GM18526 (cell line): Measurements from ENCODE around the gene SYNGR3.

Experiments
- POLR2A ChIP-seq: IDR thresholded peaks from 3 replicates; pipeline ENCODE4 v1.6.1; 2011; ENCODE audit not compliant: insufficient read length; ENCODE audit errors: extremely low read depth

The SYNGR3 gene

GRCh38 chr16:2025878-2026460 lies 36.2 kb downstream of the SYNGR3 start:
- TF ChIP-seq POLR2A, result no peak

GRCh38 chr16:2026461-2027023 lies 36.8 kb downstream of the SYNGR3 start, which contains the start of gene NHERF2:
Gene NHERF2, plus strand, starts transcription at chr16:2026902. Its CDS starts 104 bp downstream, at chr16:2027006.
- TF ChIP-seq POLR2A, result no peak

DNA sequence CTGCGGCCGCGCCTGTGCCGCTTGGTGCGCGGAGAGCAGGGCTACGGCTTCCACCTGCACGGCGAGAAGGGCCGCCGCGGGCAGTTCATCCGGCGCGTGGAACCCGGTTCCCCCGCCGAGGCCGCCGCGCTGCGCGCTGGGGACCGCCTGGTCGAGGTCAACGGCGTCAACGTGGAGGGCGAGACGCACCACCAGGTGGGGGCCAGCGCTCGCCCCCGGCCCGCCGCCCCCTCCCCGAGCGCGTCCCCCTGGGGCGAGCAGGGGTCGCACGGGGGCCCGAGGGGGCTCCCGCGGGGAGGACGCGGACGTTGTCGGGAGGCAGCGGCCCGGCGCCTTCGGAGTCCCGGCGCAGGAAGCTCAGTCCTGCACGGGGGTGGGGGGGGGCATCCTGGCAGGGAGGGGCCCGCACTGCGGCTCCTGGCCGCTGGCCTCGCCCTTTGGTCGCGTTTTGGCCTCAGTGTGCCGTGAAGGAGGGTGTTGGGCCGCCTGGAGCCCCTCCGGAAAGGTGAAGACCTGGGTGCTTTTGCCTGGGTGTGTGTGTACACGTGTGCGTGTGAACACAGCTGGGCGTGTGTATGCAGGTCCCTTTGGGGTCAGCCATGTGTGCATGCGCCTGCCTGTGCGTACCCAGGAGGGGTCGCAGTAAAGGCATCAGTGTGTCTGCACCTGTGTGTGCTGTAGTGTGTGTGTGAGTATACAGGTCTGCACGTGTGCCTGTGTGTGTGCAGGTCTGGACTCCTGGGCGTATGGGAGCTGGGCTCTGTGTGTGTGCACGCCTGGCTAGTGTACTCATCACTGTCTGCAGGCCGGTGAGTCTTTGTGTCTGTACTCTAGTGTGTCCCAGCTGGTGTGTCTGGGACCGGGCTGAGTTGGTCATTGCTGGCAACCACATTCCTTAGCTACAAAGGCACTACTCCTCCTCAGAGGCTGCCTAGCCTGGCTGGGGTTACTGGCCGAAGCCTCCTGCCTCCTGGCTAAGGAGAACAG lies 37.5 kb downstream of the SYNGR3 start:
- TF ChIP-seq POLR2A, result no peak

DNA sequence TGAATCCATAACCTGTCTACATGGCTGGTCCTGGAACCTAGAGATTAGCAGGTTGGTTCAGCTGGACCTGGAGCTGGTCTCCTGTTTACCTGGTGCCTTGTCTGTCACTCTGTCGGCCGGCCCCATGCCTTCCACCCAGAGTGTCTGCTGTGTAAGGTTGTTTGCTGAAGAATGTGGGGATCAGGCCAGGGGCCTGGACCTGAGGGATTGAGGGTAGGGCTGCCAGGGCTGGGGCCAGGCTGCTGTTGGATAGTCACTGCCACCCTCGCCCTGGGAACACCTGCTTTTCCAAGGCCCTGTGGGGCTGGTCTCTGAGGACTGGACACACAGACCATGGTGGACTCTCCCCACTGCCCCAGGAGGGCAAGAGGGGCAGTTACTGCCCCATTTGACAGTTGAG lies 38.4 kb downstream of the SYNGR3 start:
- TF ChIP-seq POLR2A, result no peak

DNA sequence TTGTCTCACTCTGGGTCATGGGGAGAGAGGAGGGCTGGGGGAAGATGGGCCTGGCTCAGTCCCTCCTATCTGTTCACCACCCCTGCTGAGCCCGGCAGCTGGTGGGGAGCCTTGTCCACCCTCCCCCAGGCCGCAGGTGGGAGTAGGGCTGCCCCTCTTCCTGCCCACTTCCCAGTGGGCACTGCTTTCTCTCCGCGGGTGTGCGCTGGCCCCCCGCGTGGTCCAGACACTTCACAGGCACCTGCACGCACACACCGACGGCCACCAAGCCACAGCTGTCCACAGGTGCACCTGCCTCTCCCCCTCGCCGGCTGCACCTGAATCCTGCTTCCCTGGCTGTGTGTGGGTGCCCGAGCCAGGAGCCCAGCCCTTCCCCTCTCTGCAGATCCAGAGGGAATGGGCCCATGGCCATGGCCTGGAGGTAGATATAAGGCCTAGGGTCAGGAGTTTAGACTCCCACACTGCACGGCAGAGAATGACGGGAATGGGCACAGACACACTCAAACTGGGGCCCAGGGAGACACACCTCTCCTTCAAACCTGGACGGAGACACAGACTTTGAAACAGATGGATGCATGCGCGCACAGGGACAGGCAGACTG lies 39.0 kb downstream of the SYNGR3 start:
- no peak for TF ChIP-seq POLR2A

DNA sequence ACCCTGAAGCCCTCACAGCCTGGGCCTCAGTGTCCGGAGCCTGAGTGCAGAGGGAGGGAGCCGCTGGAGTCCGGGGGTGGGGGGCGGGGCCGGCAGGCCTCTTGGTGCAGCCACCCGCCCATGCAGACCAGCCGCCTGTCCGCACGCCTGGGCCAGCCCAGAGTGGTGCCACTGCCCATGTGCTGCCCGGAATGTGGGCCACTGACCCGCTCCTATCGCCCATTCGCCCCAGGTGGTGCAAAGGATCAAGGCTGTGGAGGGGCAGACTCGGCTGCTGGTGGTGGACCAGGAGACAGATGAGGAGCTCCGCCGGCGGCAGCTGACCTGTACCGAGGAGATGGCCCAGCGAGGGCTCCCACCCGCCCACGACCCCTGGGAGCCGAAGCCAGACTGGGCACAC lies 39.6 kb downstream of the SYNGR3 start:
- TF ChIP-seq POLR2A, result no peak

GRCh38 chr16:2030036-2030435 lies 40.3 kb downstream of the SYNGR3 start:
- no peak for TF ChIP-seq POLR2A

DNA sequence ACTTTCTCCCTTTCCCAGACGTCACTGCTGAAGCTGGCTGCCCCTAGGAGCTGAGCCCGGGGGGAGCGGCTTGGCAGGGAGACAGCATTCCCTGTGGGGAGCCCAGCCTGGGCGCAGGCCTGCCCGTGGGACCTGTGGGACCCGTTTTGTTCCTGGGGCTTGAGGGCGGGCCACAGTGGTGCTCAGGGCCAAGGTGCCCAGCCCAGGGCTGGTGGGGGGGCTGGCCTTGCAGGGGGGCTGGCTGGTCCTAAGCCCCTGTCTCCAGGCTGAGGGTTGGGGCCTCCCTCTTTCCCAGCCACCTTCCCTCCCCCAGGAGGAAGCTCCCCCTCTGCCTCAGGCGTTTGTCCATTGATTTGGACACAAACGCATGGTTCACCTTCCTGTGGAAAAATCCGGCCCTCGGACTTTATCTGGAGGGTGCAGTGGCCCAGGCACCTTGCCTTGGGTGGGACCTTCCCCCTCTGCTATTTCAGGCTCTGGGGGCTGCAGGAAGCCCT lies 41.4 kb downstream of the SYNGR3 start:
- TF ChIP-seq POLR2A, result no peak

- no peak for TF ChIP-seq POLR2A
These were observed 42.7 kb downstream of the SYNGR3 start for GRCh38 chr16:2032285-2033056.

DNA sequence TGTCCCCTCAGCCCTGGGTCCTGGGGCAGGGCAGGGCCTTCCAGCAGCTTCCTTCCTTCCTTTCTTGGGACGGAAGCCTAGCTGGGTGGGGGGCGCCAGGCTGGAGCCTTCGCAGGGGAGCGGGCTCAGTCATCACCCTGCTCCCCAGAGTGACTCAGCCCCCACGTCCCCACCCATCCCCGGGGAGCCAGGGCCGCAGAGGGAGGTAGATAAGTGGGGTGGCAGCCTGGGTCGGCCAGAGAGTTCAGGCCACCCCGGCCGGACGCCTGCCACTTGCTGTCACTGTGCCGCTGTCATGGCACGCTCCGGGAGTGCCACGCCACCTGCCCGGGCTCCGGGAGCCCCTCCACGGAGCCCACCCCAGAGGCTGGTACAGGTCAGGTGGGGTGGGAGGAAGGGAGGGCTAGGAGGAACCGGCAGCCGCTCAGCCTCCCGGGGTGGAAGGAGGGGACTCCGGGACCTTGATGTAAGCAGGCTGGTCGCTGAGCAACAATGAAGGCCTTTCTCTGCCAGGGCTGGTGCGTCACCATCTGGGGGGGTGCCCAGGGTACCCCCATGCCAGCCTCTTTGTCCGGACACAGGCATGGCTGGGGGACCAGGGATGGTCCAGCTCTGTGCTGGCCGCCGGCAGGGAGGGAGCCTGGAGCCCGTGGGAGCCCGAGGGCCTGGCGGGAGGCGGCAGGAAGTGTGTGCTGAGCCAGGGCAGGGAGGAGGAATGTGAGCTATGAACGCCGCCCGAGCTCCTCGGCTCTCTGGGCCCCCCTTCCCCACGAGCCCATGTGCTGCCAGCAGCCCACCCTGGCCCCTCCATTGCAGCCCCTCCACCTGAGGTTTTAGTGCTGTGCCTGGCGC lies 43.5 kb downstream of the SYNGR3 start:
- no peak for TF ChIP-seq POLR2A

DNA sequence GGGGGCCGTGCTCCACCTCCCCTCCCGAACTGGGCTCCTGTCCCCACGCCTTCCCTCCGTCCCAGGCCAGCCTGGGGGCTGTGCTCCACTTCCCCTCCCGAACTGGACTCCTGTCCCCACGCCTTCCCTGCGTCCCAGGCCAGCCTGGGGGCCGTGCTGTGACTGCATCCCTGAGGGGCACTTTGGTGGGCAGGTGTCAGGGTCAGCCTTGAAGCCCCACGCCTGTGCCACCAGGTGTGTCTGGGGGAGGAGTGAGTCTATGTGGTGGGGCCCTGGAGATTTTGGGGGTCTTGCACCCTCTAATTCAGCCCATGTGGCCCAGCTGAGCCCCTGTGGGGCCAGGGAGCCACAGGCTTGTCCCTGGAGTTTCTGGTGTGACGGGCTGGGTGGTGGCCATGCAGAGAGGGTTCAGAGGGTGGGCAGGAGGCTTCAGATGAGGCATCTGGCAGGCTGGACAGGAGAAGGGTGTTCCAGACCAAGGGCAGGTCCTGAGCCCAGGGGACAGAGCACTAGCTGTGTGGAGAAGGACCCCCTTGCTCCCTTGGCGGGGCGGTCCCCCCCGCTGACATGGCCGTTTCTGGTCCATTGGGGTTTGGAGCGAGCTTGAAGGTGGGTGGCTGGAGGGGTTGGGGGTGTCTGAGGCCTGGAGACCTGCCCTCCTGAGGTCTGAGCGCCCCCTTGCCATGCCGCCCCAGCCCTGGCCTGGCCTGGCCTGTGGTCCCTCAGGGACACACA lies 45.1 kb downstream of the SYNGR3 start:
- TF ChIP-seq POLR2A, result no peak

DNA sequence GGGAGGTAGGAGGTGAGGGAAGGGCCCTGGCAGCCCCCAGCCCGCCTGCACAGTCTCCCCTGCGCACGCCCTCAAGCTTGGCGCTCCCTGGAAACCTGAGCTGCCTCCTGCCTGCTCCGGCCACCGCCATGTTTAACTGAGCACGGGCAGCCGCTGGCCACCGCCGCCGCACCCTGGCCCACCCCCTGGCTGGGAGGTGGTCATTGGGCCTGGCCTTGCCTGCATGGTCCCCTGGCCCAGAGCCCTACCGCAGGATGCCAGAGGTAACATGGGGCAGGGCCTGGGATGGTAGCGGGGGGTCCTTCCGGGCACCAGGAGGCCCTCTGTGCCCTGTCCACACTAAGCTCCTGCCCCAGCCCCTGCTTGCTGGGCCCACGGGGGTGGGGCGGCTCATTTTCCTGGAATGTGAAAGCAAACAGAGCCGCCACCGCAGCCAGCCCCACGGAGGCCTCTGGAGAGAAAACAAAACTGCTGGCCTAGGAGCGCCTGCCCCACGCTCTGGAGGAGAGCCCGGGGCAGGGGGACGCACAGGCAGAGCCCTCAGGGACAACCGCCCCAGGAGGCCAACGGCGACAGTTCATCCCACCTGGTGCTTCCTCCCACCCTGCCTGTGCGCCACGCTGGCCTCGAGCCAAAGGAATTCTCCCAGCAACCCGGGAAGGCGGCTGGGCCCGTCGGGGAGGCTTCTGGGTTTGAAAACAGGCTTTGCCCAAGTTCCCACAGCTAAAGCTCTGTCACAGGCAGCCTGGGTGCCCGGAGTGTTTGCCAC lies 45.8 kb downstream of the SYNGR3 start:
- TF ChIP-seq POLR2A, result no peak
